G401.6 (cell line): ENCODE measurements around the gene ERG.

Experiments
- FAIRE-seq: peaks from 2 replicates; lab custom pipeline; 2012; peaks lifted over from hg19 to GRCh38; lab: Jason Lieb, UNC

The ERG gene

GRCh38 chr21:38498057-38498833, at the start of gene ERG:
TSS of gene ERG (minus strand) at chr21:38498477. CDS start at chr21:38498380, 97 bp downstream.
- no peak for FAIRE-seq

GRCh38 chr21:38544661-38545060, 46.4 kb upstream of the ERG start:
- no peak for FAIRE-seq

GRCh38 chr21:38542263-38542662, 44.0 kb upstream of the ERG start:
- FAIRE-seq: no peak

- no peak for FAIRE-seq
Measured at GRCh38 chr21:38538353-38538752, 40.1 kb upstream of the ERG start.

- no peak for FAIRE-seq
Measured at GRCh38 chr21:38534591-38534990, 36.3 kb upstream of the ERG start.

GRCh38 chr21:38533887-38534286, 35.6 kb upstream of the ERG start:
- FAIRE-seq: no peak

- no peak for FAIRE-seq
Measured at GRCh38 chr21:38531591-38531990, 33.3 kb upstream of the ERG start.

GRCh38 chr21:38531039-38531541, 32.8 kb upstream of the ERG start:
- FAIRE-seq: no peak

GRCh38 chr21:38527737-38528136, 29.5 kb upstream of the ERG start:
- no peak for FAIRE-seq

GRCh38 chr21:38525454-38525853, 27.2 kb upstream of the ERG start:
- no peak for FAIRE-seq

- no peak for FAIRE-seq
Measured at GRCh38 chr21:38524168-38525153, 26.2 kb upstream of the ERG start.

GRCh38 chr21:38520511-38520910, 22.2 kb upstream of the ERG start:
- FAIRE-seq: no peak

GRCh38 chr21:38511662-38512243, 13.5 kb upstream of the ERG start:
- no peak for FAIRE-seq

GRCh38 chr21:38511198-38511597, 12.9 kb upstream of the ERG start:
- no peak for FAIRE-seq

- FAIRE-seq: no peak
Measured at GRCh38 chr21:38507374-38507942, 9.2 kb upstream of the ERG start.

GRCh38 chr21:38506661-38507281, 8.5 kb upstream of the ERG start:
- no peak for FAIRE-seq

- FAIRE-seq: no peak
Measured at GRCh38 chr21:38505654-38506523, 7.6 kb upstream of the ERG start.

GRCh38 chr21:38504066-38504465, 5.8 kb upstream of the ERG start:
- no peak for FAIRE-seq

- FAIRE-seq: no peak
Measured at GRCh38 chr21:38503583-38503982, 5.3 kb upstream of the ERG start.

GRCh38 chr21:38500073-38500472, 1.8 kb upstream of the ERG start:
- FAIRE-seq: no peak

GRCh38 chr21:38499296-38499695, 1.0 kb upstream of the ERG start:
- no peak for FAIRE-seq
